Activated CD4-positive, alpha-beta T cell treated with anti-CD3 and anti-CD28 coated beads, Interleukin-2, amount 10 ng/mL, durations not matched to agents 7 days and 5 days (primary cell): Measurements from ENCODE around the gene BID. TPM values are rescaled to one million over a fixed set of nuclear protein-coding genes. Genes with fewer than 3 reads are reported as not detected.

Experiments
- CTCF ChIA-PET: fragments of 350-600 bp; sonication (Branson Sonifier 250); formaldehyde crosslinking; loops from one replicate; lab custom pipeline; 2021; ENCODE audit warnings: antibody characterized with exemption; lab: Charles Lee
- POLR2A ChIA-PET: fragments of 350-600 bp; sonication (Branson Sonifier 250); formaldehyde crosslinking; loops from one replicate; lab custom pipeline; 2021; ENCODE audit warnings: antibody characterized with exemption; lab: Charles Lee
- DNase-seq: peaks from one replicate; pipeline ENCODE4 v3.0.0-alpha.2; 2020
- H3K27ac Mint-ChIP-seq: one replicate; pipeline ENCODE4 v1.8.0; 2021; ENCODE audit warnings: mild to moderate bottlenecking, moderate library complexity, mixed read lengths
- H3K27me3 Mint-ChIP-seq: one replicate; pipeline ENCODE4 v1.8.0; 2021; ENCODE audit warnings: mixed read lengths
- H3K36me3 Mint-ChIP-seq: one replicate; pipeline ENCODE4 v1.8.0; 2021; ENCODE audit warnings: low read depth, mixed read lengths
- H3K4me1 Mint-ChIP-seq: one replicate; pipeline ENCODE4 v1.8.0; 2021; ENCODE audit warnings: mixed read lengths
- H3K4me3 Mint-ChIP-seq: one replicate; pipeline ENCODE4 v1.8.0; 2021; ENCODE audit warnings: mild to moderate bottlenecking, moderate library complexity, mixed read lengths
- H3K9me3 Mint-ChIP-seq: one replicate; pipeline ENCODE4 v1.8.0; 2021; ENCODE audit warnings: mixed read lengths
- total RNA-seq, 2 experiments: library from RNA; stranded (reverse); gene quantifications; one replicate each; pipeline ENCODE4 v1.2.3, GENCODE V29; 2021

Gene BID
- total RNA-seq, 2 experiments from 2014 or later: 32.5 to 39.3 TPM

DNA sequence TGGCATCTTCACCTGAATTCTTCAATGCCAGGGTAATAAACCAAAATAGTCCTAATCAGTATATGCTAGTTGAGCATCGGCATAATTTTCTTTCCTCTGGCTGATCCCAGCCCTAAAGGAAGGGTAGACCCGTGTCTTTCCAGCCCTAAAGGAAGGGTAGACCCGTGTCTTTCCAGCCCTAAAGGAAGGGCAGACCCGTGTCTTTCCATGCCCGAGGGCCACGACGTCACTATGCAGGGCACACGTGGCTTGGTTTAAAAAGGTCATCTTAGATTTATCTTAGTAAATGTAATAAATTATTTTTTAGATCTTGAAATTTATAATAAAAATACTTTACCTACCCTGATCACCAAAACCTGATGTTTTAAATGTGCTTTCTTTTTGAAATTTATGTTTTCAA, 45.5 kb downstream of the BID start:
- no peak for DNase-seq
- H3K36me3 Mint-ChIP-seq: peaks cover 19% of the 10 kb centered on the region
- H3K27me3 Mint-ChIP-seq: no peaks in the 10 kb centered on the region
- no peak overlapping the region for H3K4me3 Mint-ChIP-seq
- peaks cover 13% of the 10 kb centered on the region for H3K4me1 Mint-ChIP-seq
- H3K27ac Mint-ChIP-seq: no peak overlapping the region
- H3K9me3 Mint-ChIP-seq: no peaks in the 10 kb centered on the region
- ChIA-PET CTCF (interaction anchor here (1.6 to 1.9 kb wide), 2 partner anchors 13 to 14 kb away, joined by 4 to 6 read pairs; no protein-coding TSS in a partner anchor), POLR2A (no interaction called here)

GRCh38 chr22:17726928-17727897, 47.1 kb downstream of the BID start:
- Mint-ChIP-seq H3K27me3 (no peaks in the 10 kb centered on the region), H3K9me3 (no peaks in the 10 kb centered on the region), H3K36me3 (peaks cover 10% of the 10 kb centered on the region), H3K4me3 (no peak overlapping the region), H3K27ac (peak overlapping the region; percentile 21), H3K4me1 (peaks cover 10% of the 10 kb centered on the region)
- no peak for DNase-seq
- CTCF ChIA-PET: interaction anchor here (1.2 to 1.9 kb wide), 3 partner anchors 8 to 14 kb away, joined by 3 to 6 read pairs (median 4); no protein-coding TSS in a partner anchor
- POLR2A ChIA-PET: no interaction called here

DNA sequence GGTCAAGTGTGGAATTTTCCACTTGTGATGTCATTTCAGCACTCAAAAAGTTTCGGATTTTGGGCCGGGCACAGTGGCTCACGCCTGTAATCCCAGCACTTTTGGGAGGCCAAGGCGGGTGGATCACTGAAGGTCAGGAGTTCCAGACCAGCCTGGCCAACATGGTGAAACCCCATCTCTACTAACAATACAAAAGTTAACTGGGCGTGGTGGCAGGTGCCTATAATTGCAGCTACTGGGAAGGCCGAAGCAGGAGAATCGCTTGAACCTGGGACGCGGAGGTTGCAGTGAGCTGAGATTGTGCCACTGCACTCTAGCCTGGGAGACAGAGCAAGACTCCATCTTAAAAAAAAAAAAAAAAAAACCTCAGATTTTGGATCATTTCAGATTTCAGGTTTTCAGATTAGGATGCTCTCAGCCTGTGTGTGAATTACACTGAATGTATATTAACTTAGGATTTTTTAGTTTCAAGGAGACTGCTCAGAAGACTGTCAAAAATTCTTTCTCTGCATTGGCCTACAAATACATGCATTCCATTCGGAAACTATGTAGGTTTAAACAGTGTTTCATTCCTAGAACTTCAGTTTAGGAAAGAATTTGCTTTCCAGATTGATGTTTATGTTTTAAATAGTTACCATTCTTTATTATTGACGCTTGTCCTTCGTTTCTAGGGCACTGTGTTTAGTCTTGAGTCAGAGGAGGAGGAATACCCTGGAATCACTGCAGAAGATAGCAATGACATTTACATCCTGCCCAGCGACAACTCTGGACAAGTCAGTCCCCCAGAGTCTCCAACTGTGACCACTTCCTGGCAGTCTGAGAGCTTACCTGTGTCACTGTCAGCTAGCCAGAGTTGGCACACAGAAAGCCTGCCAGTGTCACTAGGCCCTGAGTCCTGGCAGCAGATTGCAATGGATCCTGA, 48.0 kb downstream of the BID start:
- H3K27ac Mint-ChIP-seq: peak overlapping the region; percentile 21
- peak; percentile 13 for DNase-seq

DNA sequence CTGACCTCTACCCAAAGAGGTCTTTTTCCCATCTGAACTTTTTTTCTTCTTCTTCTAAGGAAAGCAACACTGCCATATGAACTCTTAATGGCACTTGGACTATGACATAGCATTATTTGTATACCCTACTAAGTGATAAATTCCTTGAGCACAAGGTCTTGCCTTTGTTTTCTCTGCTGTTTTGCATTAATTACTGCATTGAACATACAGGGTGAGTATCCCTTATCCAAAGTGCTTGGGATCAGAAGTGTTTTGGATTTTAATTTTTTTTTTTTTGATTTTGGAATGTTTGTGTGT, 48.8 kb downstream of the BID start:
- Mint-ChIP-seq H3K27me3 (no peaks in the 10 kb centered on the region), H3K27ac (no peak overlapping the region), H3K4me1 (peaks cover 10% of the 10 kb centered on the region), H3K4me3 (no peak overlapping the region), H3K9me3 (no peaks in the 10 kb centered on the region), H3K36me3 (peaks cover 10% of the 10 kb centered on the region)
- ChIA-PET POLR2A (no interaction called here), CTCF (no interaction called here)
- DNase-seq: no peak

More for the DNA sequence above, 48.0 kb downstream of the BID start:
- Mint-ChIP-seq H3K4me1 (peaks cover 10% of the 10 kb centered on the region), H3K9me3 (no peaks in the 10 kb centered on the region), H3K36me3 (peaks cover 10% of the 10 kb centered on the region), H3K27me3 (no peaks in the 10 kb centered on the region), H3K4me3 (no peak overlapping the region)
- ChIA-PET CTCF (interaction anchor here (1.2 kb wide), 1 partner anchor 9 kb away, joined by 3 read pairs; no protein-coding TSS in a partner anchor), POLR2A (no interaction called here)

DNA sequence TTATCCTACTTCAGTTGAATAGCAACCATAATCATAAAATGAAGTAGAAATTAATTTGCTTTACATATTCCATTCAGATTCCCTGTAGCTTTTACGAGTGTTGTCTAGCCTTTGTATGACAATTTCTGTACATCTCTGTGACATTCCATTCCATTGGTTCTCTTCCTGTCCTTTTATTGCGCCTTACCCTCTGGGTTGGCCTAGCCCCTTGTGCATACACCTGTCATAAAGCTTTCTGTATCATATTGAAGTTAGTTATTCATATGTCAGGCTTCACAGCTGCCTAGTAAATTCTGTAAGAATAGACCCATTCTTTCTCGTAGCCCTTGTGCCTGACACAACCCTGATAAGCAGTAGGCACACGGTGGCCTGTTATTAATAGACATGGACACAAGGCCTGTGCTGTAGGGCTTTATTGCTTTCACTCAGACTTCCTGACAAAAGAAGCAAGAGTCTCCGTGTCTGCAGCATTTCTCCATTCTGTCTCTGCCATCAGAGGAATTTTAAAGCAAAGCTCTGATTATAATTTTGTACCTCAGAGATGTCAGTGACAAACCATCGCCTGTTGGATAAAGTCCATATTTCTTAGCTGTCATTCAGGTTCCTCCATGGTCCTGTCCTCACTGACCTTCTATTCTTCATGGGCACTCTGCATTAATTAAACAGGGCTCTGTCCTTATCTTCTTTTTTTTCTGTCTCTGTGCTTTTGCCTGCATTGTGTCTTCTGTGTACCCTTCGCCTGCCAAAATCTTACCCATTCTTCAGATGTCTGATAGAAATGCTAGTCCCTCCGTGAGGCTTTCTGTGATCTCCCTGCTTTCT, 49.4 kb downstream of the BID start:
- no peak for DNase-seq
- ChIA-PET POLR2A (no interaction called here), CTCF (interaction anchor here (1.4 kb wide), 1 partner anchor 13 kb away, joined by 3 read pairs; no protein-coding TSS in a partner anchor)
- Mint-ChIP-seq H3K9me3 (no peaks in the 10 kb centered on the region), H3K36me3 (peaks cover 10% of the 10 kb centered on the region), H3K4me1 (peaks cover 10% of the 10 kb centered on the region), H3K4me3 (no peak overlapping the region), H3K27ac (no peak overlapping the region), H3K27me3 (no peaks in the 10 kb centered on the region)

DNA sequence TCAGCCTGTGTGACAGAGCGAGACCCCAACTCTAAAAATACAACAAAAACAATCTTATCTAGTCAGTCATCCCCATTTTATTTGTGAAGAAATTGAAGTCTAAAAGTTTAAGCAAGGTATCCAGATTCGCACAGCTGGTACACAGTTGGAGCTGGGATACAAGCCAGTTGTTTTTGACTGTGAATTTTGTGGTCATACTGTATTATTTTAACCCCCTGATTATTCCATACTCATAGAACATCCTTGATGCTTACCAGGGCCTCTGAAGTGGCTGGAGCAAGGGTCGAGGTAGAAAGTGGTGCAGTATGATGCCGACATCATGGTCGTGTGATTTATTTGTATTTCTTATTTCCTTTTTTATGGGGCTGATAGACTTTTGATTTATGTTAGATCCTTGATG, 50.0 kb downstream of the BID start:
- peaks cover 10% of the 10 kb centered on the region for H3K36me3 Mint-ChIP-seq
- CTCF ChIA-PET: interaction anchor here (1.4 kb wide), 1 partner anchor 14 kb away, joined by 3 read pairs; no protein-coding TSS in a partner anchor
- POLR2A ChIA-PET: no interaction called here
- no peak overlapping the region for H3K27ac Mint-ChIP-seq
- H3K9me3 Mint-ChIP-seq: no peaks in the 10 kb centered on the region
- no peaks in the 10 kb centered on the region for H3K27me3 Mint-ChIP-seq
- H3K4me3 Mint-ChIP-seq: no peak overlapping the region
- H3K4me1 Mint-ChIP-seq: peaks cover 10% of the 10 kb centered on the region
- DNase-seq: no peak

DNA sequence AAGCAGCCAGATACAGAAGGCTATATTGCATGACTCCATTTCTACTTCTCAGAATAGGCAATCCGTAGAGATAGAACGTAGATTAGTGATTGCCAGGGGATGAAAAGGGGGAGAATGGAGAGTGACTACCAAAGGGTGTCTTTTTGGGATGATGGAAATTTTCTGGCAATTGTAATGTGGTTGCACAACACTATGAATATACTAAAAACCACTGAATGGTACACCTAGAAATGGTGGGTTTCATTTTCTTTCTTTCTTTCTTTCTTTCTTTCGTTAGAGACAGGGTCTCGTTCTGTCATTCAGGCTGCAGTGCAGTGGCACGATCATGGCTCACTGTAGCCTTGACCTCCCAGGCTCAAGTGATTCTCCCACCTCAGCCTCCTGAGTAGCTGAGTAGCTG, 54.4 kb downstream of the BID start:
- no peak for DNase-seq
- Mint-ChIP-seq H3K9me3 (no peaks in the 10 kb centered on the region), H3K27me3 (no peaks in the 10 kb centered on the region), H3K4me1 (peaks cover 1% of the 10 kb centered on the region), H3K36me3 (no peaks in the 10 kb centered on the region), H3K27ac (no peak overlapping the region), H3K4me3 (no peak overlapping the region)
- ChIA-PET POLR2A (no interaction called here), CTCF (interaction anchor here (0.6 kb wide), 1 partner anchor 1421 kb away, joined by 5 read pairs; no protein-coding TSS in a partner anchor)

DNA sequence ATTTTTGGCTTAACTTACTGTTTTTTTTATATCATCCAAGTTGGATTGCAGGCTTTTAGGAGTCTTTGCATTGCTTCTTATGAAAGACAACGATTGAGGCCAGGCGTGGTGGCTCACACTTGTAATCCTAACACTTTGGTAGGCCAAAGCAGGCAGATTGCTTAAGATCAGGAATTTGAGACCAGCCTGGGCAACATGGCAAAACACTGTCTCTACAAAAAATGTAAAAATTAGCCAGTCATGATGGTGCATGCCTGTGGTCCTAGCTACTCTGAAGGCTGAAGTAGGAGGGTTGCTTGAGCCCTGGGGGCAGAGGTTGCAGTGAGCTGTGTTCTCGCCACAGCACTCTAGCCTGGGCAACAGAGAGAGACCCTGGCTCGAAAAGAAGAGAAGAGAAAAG, 56.6 kb downstream of the BID start:
- DNase-seq: no peak
- CTCF ChIA-PET: no interaction called here
- H3K9me3 Mint-ChIP-seq: no peaks in the 10 kb centered on the region
- POLR2A ChIA-PET: no interaction called here
- peaks cover 1% of the 10 kb centered on the region for H3K4me1 Mint-ChIP-seq
- no peaks in the 10 kb centered on the region for H3K36me3 Mint-ChIP-seq
- no peak overlapping the region for H3K4me3 Mint-ChIP-seq
- H3K27me3 Mint-ChIP-seq: no peaks in the 10 kb centered on the region
- no peak overlapping the region for H3K27ac Mint-ChIP-seq

GRCh38 chr22:17716529-17716928, 57.7 kb downstream of the BID start:
- CTCF ChIA-PET: no interaction called here
- DNase-seq: no peak
- H3K4me1 Mint-ChIP-seq: peaks cover 1% of the 10 kb centered on the region
- no peaks in the 10 kb centered on the region for H3K27me3 Mint-ChIP-seq
- H3K27ac Mint-ChIP-seq: no peak overlapping the region
- POLR2A ChIA-PET: no interaction called here
- H3K36me3 Mint-ChIP-seq: no peaks in the 10 kb centered on the region
- no peak overlapping the region for H3K4me3 Mint-ChIP-seq
- H3K9me3 Mint-ChIP-seq: no peaks in the 10 kb centered on the region

GRCh38 chr22:17712441-17712840, 61.8 kb downstream of the BID start:
- POLR2A ChIA-PET: no interaction called here
- H3K27ac Mint-ChIP-seq: no peak overlapping the region
- CTCF ChIA-PET: no interaction called here

DNA sequence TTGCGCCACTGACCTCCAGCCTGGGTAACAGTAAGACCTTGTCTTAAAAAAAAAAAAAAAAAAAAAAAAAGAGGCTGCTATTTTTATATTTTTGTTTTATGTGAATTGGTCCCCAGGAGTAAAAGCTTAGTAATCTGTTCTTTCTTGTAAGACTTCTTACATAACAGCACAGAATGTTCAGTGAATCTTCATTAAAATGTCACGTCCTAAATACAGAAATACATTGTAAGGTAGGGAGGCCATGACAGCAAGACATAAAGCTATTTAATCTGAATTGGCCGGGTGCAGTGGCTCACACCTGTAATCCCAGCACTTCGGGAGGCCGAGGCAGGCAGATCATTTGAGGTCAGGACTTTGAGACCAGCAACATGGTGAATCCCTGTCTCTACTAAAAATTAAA, 64.2 kb downstream of the BID start:
- Mint-ChIP-seq H3K4me3 (no peak overlapping the region), H3K27me3 (no peaks in the 10 kb centered on the region), H3K9me3 (no peaks in the 10 kb centered on the region), H3K36me3 (peaks cover 4% of the 10 kb centered on the region), H3K27ac (no peak overlapping the region), H3K4me1 (peaks cover 17% of the 10 kb centered on the region)
- ChIA-PET POLR2A (no interaction called here), CTCF (interaction anchor here (0.6 to 1.1 kb wide), 2 partner anchors 12 to 1353 kb away, joined by 3 to 4 read pairs; no protein-coding TSS in a partner anchor)
- no peak for DNase-seq

More at GRCh38 chr22:17712441-17712840, 61.8 kb downstream of the BID start:
- no peaks in the 10 kb centered on the region for H3K27me3 Mint-ChIP-seq
- peaks cover 1% of the 10 kb centered on the region for H3K4me1 Mint-ChIP-seq
- H3K4me3 Mint-ChIP-seq: no peak overlapping the region
- H3K36me3 Mint-ChIP-seq: peaks cover 2% of the 10 kb centered on the region
- no peak for DNase-seq
- no peaks in the 10 kb centered on the region for H3K9me3 Mint-ChIP-seq

GRCh38 chr22:17707526-17707925, 66.7 kb downstream of the BID start:
- Mint-ChIP-seq H3K9me3 (no peaks in the 10 kb centered on the region), H3K36me3 (peaks cover 8% of the 10 kb centered on the region), H3K27ac (no peak overlapping the region), H3K4me1 (peaks cover 17% of the 10 kb centered on the region), H3K27me3 (no peaks in the 10 kb centered on the region), H3K4me3 (no peak overlapping the region)
- ChIA-PET POLR2A (no interaction called here), CTCF (no interaction called here)
- no peak for DNase-seq
